Measurements from ENCODE around the gene TIPARP. TPM values are rescaled to one million over a fixed set of nuclear protein-coding genes. Genes with fewer than 3 reads are reported as not detected.

The TIPARP gene
- total and polyA plus RNA-seq, 2 donors (not counting 1 experiment from before 2014, with no cell fraction given): 11.2 to 42.5 TPM

DNA sequence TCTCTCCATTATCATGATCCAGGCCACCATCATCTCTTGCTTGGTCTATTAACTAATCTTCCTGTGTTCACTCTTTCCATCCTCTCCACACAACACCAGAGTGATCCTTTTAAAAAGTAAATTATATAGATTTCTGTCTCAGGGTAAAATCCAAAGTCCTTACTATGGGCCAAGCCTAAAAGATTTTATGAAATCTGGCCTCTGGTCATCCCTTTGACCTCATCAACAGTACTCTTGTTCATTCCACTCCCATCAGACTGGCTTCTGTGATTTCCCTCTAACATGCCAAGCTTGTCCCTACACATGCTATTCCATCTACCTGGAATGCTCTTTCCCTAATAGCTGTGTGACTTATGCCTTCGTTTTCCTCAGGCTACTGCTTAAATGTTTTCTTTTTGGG is 8.3 kb upstream of the TIPARP start:
- DNase-seq: no peak
- Mint-ChIP-seq H3K4me3 (no peak overlapping the region), H3K27me3 (no peaks in the 10 kb centered on the region), H3K4me1 (peaks cover 51% of the 10 kb centered on the region), H3K27ac (no peak overlapping the region), H3K9me3 (ENCODE audit: insufficient read depth) (no peaks in the 10 kb centered on the region)
- ChIA-PET POLR2A (no interaction called here), CTCF (interaction anchor here (1.4 kb wide), 1 partner anchor 416 kb away, joined by 3 read pairs; no protein-coding TSS in a partner anchor)
- no peaks in the 10 kb centered on the region for H3K27me3 ChIP-seq (replicated peaks in 1 of 4; ENCODE audit: control extremely low read depth in 1 of 4, control insufficient read depth in 3 of 4, insufficient read depth in 4 of 4, low read length in 3 of 4)
- no peak for ATAC-seq (ENCODE audit: low read depth)
- H2AFZ ChIP-seq (ENCODE audit: insufficient read depth, low read depth, low read length, poor library complexity, severe bottlenecking): peak overlapping the region; percentile 2
- H3K4me3 ChIP-seq (ENCODE audit: control extremely low read depth in 1 of 5, extremely low read depth in 1 of 5, insufficient read depth in 1 of 5, low read depth in 2 of 5, low read length in 4 of 5): no peak overlapping the region
- no peaks in the 10 kb centered on the region for H4K20me1 ChIP-seq (ENCODE audit: control insufficient read depth, insufficient read depth, low read length, poor library complexity, severe bottlenecking)
- H3K9ac ChIP-seq (ENCODE audit: low read length): no peak overlapping the region
- intact Hi-C loops (cut with micrococcal nuclease): no loop called here
- no peaks in the 10 kb centered on the region for H3K79me2 ChIP-seq (ENCODE audit: control insufficient read depth, insufficient read depth, low read length)
- WGBS (ENCODE audit: insufficient coverage): 80% methylated on average over 1 of the region's 1 CpG
- peaks cover 30 to 37% of the 10 kb centered on the region in 2 donors for H3K4me1 ChIP-seq (ENCODE audit: control insufficient read depth in 2 of 2, insufficient read depth in 2 of 2, low read length in 2 of 2)
- H3K9me3 ChIP-seq (ENCODE audit: control extremely low read depth in 1 of 3, control insufficient read depth in 2 of 3, insufficient read depth in 1 of 3, low read length in 2 of 3): no peaks in the 10 kb centered on the region
- H3K36me3 ChIP-seq (replicated peaks in 1 of 2; ENCODE audit: control extremely low read depth in 1 of 2, control insufficient read depth in 1 of 2, extremely low read depth in 1 of 2, insufficient read depth in 2 of 2, low read length in 1 of 2): no peaks in the 10 kb centered on the region
- H3K4me2 ChIP-seq (replicated peaks; ENCODE audit: low read depth, low read length, poor library complexity, severe bottlenecking): no peak overlapping the region
- no peak overlapping the region for H3K27ac ChIP-seq (ENCODE audit: low read length in 2 of 2)
- TF ChIP-seq EZH2 (IDR thresholded peaks at IDR 0.05; ENCODE audit: borderline replicate concordance, insufficient read depth, low read depth, low read length, poor library complexity, severe bottlenecking): no peak
- TF ChIP-seq, protein P1, sequence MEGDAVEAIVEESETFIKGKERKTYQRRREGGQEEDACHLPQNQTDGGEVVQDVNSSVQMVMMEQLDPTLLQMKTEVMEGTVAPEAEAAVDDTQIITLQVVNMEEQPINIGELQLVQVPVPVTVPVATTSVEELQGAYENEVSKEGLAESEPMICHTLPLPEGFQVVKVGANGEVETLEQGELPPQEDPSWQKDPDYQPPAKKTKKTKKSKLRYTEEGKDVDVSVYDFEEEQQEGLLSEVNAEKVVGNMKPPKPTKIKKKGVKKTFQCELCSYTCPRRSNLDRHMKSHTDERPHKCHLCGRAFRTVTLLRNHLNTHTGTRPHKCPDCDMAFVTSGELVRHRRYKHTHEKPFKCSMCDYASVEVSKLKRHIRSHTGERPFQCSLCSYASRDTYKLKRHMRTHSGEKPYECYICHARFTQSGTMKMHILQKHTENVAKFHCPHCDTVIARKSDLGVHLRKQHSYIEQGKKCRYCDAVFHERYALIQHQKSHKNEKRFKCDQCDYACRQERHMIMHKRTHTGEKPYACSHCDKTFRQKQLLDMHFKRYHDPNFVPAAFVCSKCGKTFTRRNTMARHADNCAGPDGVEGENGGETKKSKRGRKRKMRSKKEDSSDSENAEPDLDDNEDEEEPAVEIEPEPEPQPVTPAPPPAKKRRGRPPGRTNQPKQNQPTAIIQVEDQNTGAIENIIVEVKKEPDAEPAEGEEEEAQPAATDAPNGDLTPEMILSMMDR (IDR thresholded peaks at IDR 0.05): no peak

DNA sequence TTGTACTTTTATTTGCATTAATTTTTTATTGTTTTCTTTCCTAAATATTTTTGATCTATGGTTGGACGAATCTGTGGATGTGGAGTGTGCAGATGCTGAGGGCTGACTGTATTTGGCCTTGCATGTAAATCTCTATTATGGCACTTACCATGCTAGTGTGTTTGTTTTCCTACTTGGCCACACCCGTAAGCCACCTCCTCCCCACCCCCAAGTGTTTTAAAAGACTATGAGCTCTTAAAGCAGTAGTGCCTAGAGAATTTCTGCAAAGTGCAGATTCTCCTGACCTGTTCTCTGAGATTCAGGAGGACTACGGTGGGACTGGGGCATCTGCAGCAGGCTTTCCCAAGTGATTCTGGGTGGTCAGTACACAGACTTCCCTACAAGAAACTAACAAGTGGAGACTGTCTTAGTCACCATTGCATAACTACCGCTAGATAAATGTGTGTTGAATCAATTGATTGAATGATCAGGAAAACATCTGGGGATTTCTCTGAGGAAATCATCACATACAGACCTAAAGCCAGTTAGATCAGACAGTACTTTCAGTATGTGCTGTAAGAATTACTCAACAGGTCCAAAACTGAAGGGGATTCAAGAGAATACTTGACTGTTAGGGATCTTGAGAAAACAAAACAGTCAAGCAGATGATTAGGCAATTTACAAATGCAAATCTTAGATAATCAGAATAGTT is 6.2 kb upstream of the TIPARP start:
- Histone ChIP-seq H3K4me1 (ENCODE audit: control insufficient read depth in 2 of 2, insufficient read depth in 2 of 2, low read length in 2 of 2) (peaks cover 23 to 28% of the 10 kb centered on the region in 2 donors), H3K9me3 (ENCODE audit: control extremely low read depth in 1 of 3, control insufficient read depth in 2 of 3, insufficient read depth in 1 of 3, low read length in 2 of 3) (no peaks in the 10 kb centered on the region), H3K27ac (ENCODE audit: low read length in 2 of 2) (no peak overlapping the region), H2AFZ (ENCODE audit: insufficient read depth, low read depth, low read length, poor library complexity, severe bottlenecking) (no peak overlapping the region), H3K27me3 (replicated peaks in 1 of 4; ENCODE audit: control extremely low read depth in 1 of 4, control insufficient read depth in 3 of 4, insufficient read depth in 4 of 4, low read length in 3 of 4) (no peaks in the 10 kb centered on the region), H3K9ac (ENCODE audit: low read length) (no peak overlapping the region), H3K4me3 (ENCODE audit: control extremely low read depth in 1 of 5, extremely low read depth in 1 of 5, insufficient read depth in 1 of 5, low read depth in 2 of 5, low read length in 4 of 5) (no peak overlapping the region), H3K79me2 (ENCODE audit: control insufficient read depth, insufficient read depth, low read length) (no peaks in the 10 kb centered on the region), H3K4me2 (replicated peaks; ENCODE audit: low read depth, low read length, poor library complexity, severe bottlenecking) (no peak overlapping the region), H3K36me3 (replicated peaks in 1 of 2; ENCODE audit: control extremely low read depth in 1 of 2, control insufficient read depth in 1 of 2, extremely low read depth in 1 of 2, insufficient read depth in 2 of 2, low read length in 1 of 2) (no peaks in the 10 kb centered on the region), H4K20me1 (ENCODE audit: control insufficient read depth, insufficient read depth, low read length, poor library complexity, severe bottlenecking) (no peaks in the 10 kb centered on the region)
- TF ChIP-seq EZH2 (IDR thresholded peaks at IDR 0.05; ENCODE audit: borderline replicate concordance, insufficient read depth, low read depth, low read length, poor library complexity, severe bottlenecking): no peak
- TF ChIP-seq, protein P1 (IDR thresholded peaks at IDR 0.05): no peak
- DNase-seq (no peak), ATAC-seq (ENCODE audit: low read depth) (no peak)
- Mint-ChIP-seq H3K4me3 (no peak overlapping the region), H3K9me3 (ENCODE audit: insufficient read depth) (no peaks in the 10 kb centered on the region), H3K27ac (no peak overlapping the region), H3K27me3 (no peaks in the 10 kb centered on the region), H3K4me1 (peaks cover 42% of the 10 kb centered on the region)
- intact Hi-C loops (cut with micrococcal nuclease): no loop called here
- WGBS (ENCODE audit: insufficient coverage): 100% methylated on average over 2 of the region's 4 CpGs
- ChIA-PET POLR2A (no interaction called here), CTCF (interaction anchor here (1.1 kb wide), 1 partner anchor 158 kb away, joined by 3 read pairs; no protein-coding TSS in a partner anchor)
